Stimulated activated CD4-positive, alpha-beta T cell treated with anti-CD3 and anti-CD28 coated beads, Interleukin-12 subunit alpha, Interleukin-12 subunit beta, amount 100 ng/mL, for 24 hours (primary cell): ENCODE results near the gene ARHGAP30.
"Not testable (repeated sequence)": the region's sequence is repeated elsewhere in the genome, so short reads cannot be mapped to it uniquely, and the experiment has no call there.

Source experiments
- DNase-seq, 2 experiments: peaks; one replicate each; pipeline ENCODE4 v3.0.0-alpha.2; 2020; ENCODE audit warnings: low read depth in 2 of 2

Gene ARHGAP30

GRCh38 chr1:161071886-161072371 lies 2.2 kb upstream of the ARHGAP30 start:
- DNase-seq, result no peak

- no peak for DNase-seq
Observed at GRCh38 chr1:161070761-161071160, 1.1 kb upstream of the ARHGAP30 start.

- no peak for DNase-seq
Observed at GRCh38 chr1:161069241-161069640, 450 bp downstream of the ARHGAP30 start.

GRCh38 chr1:161068306-161069234 lies 1.1 kb downstream of the ARHGAP30 start:
- DNase-seq, result peak; percentile 55 to 79

- DNase-seq, result no peak
Observed at GRCh38 chr1:161066694-161067093, 3.0 kb downstream of the ARHGAP30 start.

GRCh38 chr1:161065681-161066080 lies 4.0 kb downstream of the ARHGAP30 start:
- not testable (repeated sequence) for DNase-seq

GRCh38 chr1:161063936-161064335 lies 5.8 kb downstream of the ARHGAP30 start:
- DNase-seq, result not testable (repeated sequence)

GRCh38 chr1:161061419-161061818 lies 8.3 kb downstream of the ARHGAP30 start:
- DNase-seq, result no peak

GRCh38 chr1:161059293-161059692 lies 10.4 kb downstream of the ARHGAP30 start:
- DNase-seq, result no peak

- no peak for DNase-seq
Observed at GRCh38 chr1:161054805-161055204, 14.9 kb downstream of the ARHGAP30 start.

- DNase-seq, result no peak
Observed at GRCh38 chr1:161054232-161054631, 15.5 kb downstream of the ARHGAP30 start.

- no peak for DNase-seq
Observed at GRCh38 chr1:161052899-161053298, 16.8 kb downstream of the ARHGAP30 start.

- no peak for DNase-seq
Observed at GRCh38 chr1:161051219-161051618, 18.5 kb downstream of the ARHGAP30 start.

- no peak for DNase-seq
Observed at GRCh38 chr1:161048949-161049722, 20.6 kb downstream of the ARHGAP30 start.

GRCh38 chr1:161047436-161048420 lies 22.0 kb downstream of the ARHGAP30 start:
- no peak for DNase-seq

GRCh38 chr1:161046605-161047228 lies 23.0 kb downstream of the ARHGAP30 start:
- no peak for DNase-seq

- DNase-seq, result peak; percentile 82 to 88
Observed at GRCh38 chr1:161045736-161046604, 23.7 kb downstream of the ARHGAP30 start, which contains the start of gene USF1. Gene USF1 (minus strand): TSS chr1:161045977. CDS start chr1:161043275, 2,702 bp downstream.

- peak in 1 of 2 experiments; percentile 45 for DNase-seq
Observed at GRCh38 chr1:161044908-161045735, 24.6 kb downstream of the ARHGAP30 start.

GRCh38 chr1:161044535-161044907 lies 25.2 kb downstream of the ARHGAP30 start:
- DNase-seq, result no peak
